HFFc6 (cell line): ENCODE data around the gene DDX17. TPM values are rescaled to one million over a fixed set of nuclear protein-coding genes. Genes with fewer than 3 reads are reported as not detected.

Experiments used
- DNase-seq: peaks from one replicate; pipeline ENCODE4 v3.0.0-alpha.2; 2018
- H3K27ac Mint-ChIP-seq: 2 replicates; pipeline ENCODE4 v1.8.0; 2020; ENCODE audit warnings: mild to moderate bottlenecking, mixed read lengths
- H3K27me3 Mint-ChIP-seq: 2 replicates; pipeline ENCODE4 v1.8.0; 2021; ENCODE audit warnings: mild to moderate bottlenecking, moderate library complexity, mixed read lengths; ENCODE audit not compliant: insufficient read depth
- H3K36me3 Mint-ChIP-seq: 2 replicates; pipeline ENCODE4 v1.8.0; 2021; ENCODE audit warnings: low read depth, mixed read lengths
- H3K4me1 Mint-ChIP-seq: 2 replicates; pipeline ENCODE4 v1.8.0; 2020; ENCODE audit warnings: low read depth, mixed read lengths
- H3K4me3 Mint-ChIP-seq: 2 replicates; pipeline ENCODE4 v1.8.0; 2020; ENCODE audit warnings: mild to moderate bottlenecking, moderate library complexity, mixed read lengths
- H3K9me3 Mint-ChIP-seq: 2 replicates; pipeline ENCODE4 v1.8.0; 2020; ENCODE audit warnings: mild to moderate bottlenecking, mixed read lengths
- total RNA-seq, 6 experiments: library from RNA; stranded (reverse); fragmentation: NEBNext Ultra II Directional; extraction: Animal tissue kit (Norgen Biotek cat#: 25700); gene quantifications; 2 replicates in 1 of 6; 3 replicates in 5 of 6; pipeline ENCODE4 v1.2.3, GENCODE V29; 2021
- TF ChIP-seq, protein P1 (sequence below): fragments of 200-600 bp; sonication (generic); IDR thresholded peaks from 2 replicates; pipeline ENCODE4 v1.5.0; 2021; ENCODE audit warnings: antibody characterized with exemption, mild to moderate bottlenecking

The DDX17 gene
- total RNA-seq, 6 experiments from 2014 or later = 211 to 246 (median 220) TPM

DNA sequence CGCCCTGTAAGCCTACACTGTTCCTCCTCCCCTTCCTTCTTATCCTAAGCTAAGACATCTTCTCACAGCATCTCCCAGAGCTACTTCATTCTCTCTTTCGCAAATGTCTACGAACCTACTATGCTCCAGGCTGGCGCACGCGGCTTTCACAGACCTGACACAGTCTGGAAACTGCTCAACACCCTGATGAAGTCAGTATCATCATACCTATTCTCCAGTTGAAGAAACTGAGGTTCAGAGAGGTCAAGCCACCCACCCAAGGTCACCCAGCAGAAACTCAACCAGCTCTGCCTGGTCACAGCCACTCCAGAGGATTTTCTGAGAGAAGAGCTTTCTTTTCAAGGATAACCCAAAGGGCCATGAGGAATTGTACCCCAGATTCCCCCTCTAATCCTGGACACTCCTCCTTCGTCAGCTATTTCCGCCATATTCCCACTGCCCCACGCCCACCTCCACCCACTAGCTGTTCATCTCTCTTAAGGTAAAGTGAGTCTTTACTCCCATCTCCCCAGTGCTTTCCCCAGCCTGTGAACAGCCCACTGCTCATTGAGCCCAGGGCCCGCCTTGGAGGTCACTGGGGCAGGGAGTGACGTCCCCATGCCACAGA lies 52.9 kb downstream of the DDX17 start:
- H3K27ac Mint-ChIP-seq = no peak overlapping the region
- H3K4me3 Mint-ChIP-seq = no peak overlapping the region
- DNase-seq = no peak
- no peaks in the 10 kb centered on the region for H3K9me3 Mint-ChIP-seq
- H3K27me3 Mint-ChIP-seq = peaks cover 61% of the 10 kb centered on the region
- H3K36me3 Mint-ChIP-seq = no peaks in the 10 kb centered on the region
- H3K4me1 Mint-ChIP-seq = no peaks in the 10 kb centered on the region; the same call in 1 of the 2 replicates
- TF ChIP-seq, protein P1, sequence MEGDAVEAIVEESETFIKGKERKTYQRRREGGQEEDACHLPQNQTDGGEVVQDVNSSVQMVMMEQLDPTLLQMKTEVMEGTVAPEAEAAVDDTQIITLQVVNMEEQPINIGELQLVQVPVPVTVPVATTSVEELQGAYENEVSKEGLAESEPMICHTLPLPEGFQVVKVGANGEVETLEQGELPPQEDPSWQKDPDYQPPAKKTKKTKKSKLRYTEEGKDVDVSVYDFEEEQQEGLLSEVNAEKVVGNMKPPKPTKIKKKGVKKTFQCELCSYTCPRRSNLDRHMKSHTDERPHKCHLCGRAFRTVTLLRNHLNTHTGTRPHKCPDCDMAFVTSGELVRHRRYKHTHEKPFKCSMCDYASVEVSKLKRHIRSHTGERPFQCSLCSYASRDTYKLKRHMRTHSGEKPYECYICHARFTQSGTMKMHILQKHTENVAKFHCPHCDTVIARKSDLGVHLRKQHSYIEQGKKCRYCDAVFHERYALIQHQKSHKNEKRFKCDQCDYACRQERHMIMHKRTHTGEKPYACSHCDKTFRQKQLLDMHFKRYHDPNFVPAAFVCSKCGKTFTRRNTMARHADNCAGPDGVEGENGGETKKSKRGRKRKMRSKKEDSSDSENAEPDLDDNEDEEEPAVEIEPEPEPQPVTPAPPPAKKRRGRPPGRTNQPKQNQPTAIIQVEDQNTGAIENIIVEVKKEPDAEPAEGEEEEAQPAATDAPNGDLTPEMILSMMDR = no peak

DNA sequence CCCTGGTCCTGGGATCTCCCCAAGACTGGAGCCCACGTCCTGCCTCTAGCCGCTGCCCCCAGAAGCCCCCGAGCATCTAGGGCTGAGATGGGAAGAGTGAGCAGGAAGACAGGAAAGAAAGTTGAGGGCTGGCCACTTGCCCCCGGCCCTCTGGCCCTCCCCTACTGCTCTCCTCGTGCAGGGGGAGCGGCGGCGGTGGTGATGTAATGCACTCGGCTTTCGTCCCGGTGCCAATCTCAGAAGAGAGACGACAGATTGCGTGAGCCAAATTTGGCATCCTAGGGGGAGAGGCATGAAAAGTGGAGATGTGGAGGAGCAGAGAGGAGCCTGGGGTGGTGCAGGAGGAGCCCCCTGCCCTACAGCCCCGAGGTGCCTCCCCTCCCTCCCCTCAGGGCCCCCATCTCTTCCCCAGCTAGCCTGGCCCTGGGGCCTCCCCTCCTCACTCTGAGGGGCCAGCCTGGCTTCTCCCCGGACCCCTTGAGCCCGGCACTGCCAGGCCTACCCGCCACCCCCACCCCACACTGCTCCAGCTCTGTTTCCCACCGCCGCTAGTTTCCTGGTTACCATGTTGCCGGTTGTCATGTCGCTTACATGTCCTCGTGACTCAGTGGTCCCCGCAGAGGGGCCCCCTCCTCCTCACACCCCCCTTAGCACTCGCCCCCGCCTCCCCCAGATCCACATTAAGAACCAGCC lies 53.6 kb downstream of the DDX17 start:
- Mint-ChIP-seq H3K36me3 (no peaks in the 10 kb centered on the region), H3K27ac (no peak overlapping the region), H3K4me1 (no peaks in the 10 kb centered on the region; the same call in 1 of the 2 replicates), H3K4me3 (no peak overlapping the region), H3K9me3 (no peaks in the 10 kb centered on the region), H3K27me3 (peaks cover 56% of the 10 kb centered on the region)
- TF ChIP-seq, protein P1 = no peak
- no peak for DNase-seq

DNA sequence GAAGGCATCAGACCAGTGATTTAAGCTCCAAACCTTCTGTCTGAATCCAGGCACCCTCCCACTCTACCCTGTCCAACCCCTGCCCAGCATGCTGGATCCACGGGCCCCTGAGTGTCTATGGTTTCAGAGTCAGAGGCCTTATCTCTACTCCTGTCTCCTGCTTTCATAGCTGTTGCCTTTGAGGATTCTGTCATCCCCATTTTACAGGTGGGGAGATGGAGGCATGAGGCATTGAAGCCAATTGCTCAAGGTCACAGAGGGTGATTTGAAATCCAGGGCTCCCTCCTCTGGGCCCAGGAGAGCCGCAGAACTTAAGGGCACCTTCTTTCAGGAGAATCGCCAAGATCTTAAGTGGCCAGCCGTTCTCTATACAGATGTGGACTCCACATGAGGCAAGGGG lies 54.2 kb downstream of the DDX17 start:
- H3K27ac Mint-ChIP-seq = no peak overlapping the region
- TF ChIP-seq, protein P1 = no peak
- no peaks in the 10 kb centered on the region for H3K9me3 Mint-ChIP-seq
- no peak overlapping the region for H3K4me3 Mint-ChIP-seq
- no peaks in the 10 kb centered on the region; the same call in 1 of the 2 replicates for H3K4me1 Mint-ChIP-seq
- no peak for DNase-seq
- H3K27me3 Mint-ChIP-seq = peaks cover 51% of the 10 kb centered on the region
- H3K36me3 Mint-ChIP-seq = no peaks in the 10 kb centered on the region

DNA sequence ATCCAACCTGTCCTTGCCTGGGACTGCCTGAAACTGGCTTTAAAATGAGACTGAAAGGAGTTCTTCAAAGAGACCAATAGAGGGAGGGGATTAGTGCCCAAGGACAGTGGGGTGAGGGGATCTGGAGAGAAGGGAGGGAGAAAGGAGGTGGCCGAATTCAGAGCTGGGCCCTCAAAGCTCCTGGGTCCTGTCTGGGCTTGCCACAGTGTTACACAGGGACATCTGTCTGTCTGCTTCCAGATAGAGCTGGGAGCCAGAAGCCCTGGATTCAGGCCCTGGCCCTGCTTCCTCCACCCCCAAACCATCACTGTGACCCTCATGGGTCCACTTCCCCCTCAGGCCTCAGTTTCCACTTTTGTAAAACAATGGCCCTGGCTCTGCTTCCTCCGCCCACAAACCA lies 54.7 kb downstream of the DDX17 start:
- Mint-ChIP-seq H3K27ac (no peak overlapping the region), H3K36me3 (no peaks in the 10 kb centered on the region), H3K4me1 (no peaks in the 10 kb centered on the region; the same call in 1 of the 2 replicates), H3K4me3 (no peak overlapping the region), H3K27me3 (peaks cover 51% of the 10 kb centered on the region), H3K9me3 (no peaks in the 10 kb centered on the region)
- TF ChIP-seq, protein P1 = no peak
- no peak for DNase-seq

DNA sequence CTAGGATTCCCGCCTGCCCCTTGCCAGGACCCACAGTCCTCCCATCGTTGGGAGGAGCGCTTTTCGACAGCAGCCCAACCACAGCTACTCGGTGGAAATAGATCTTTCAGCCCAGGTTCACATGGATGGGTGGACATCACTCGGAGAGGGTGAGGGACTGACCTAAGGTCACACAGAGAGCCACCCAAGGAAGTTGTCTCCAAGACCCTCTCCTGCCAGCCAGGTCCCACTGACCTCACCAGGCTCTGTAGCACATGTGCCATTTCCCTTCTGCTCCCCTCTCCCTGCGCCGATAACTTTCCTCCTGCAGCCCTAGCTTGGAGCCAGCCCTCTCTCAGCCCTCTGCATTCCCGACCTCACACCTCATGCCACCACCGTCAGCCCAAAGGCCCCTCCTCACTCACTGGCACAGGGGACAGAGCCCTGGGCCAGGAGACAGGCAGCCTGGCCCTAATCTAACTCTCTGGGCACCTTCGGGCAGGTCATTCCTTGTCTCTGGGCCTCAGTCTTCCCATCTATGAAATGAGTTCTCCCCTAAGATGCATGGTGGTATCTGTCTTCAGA lies 55.8 kb downstream of the DDX17 start:
- peaks cover 57% of the 10 kb centered on the region for H3K27me3 Mint-ChIP-seq
- H3K4me3 Mint-ChIP-seq = no peak overlapping the region
- TF ChIP-seq, protein P1 = no peak
- DNase-seq = no peak
- no peaks in the 10 kb centered on the region for H3K36me3 Mint-ChIP-seq
- no peaks in the 10 kb centered on the region; the same call in 1 of the 2 replicates for H3K4me1 Mint-ChIP-seq
- no peaks in the 10 kb centered on the region for H3K9me3 Mint-ChIP-seq
- H3K27ac Mint-ChIP-seq = no peak overlapping the region
